A673 (cell line): ENCODE data around the gene FBXO48. TPM values are rescaled to one million over a fixed set of nuclear protein-coding genes. Genes with fewer than 3 reads are reported as not detected.

Source experiments
- BruUV-seq: library from RNA; stranded (reverse); fragments of 400-500 nt; replicated peaks from 2 replicates; lab custom pipeline; 2021; lab: Mats Ljungman, UMichigan
- CTCF ChIA-PET: fragments of 300-600 bp; sonication (Branson Sonifier 250); formaldehyde crosslinking; loops from one replicate; lab custom pipeline; 2022; ENCODE audit warnings: antibody characterized with exemption; lab: Charles Lee
- POLR2A ChIA-PET: fragments of 300-600 bp; sonication (Branson Sonifier 250); formaldehyde crosslinking; loops from one replicate; lab custom pipeline; 2022; ENCODE audit warnings: antibody characterized with exemption; ENCODE audit not compliant: low non-redundant PET; lab: Charles Lee
- DNase-seq: peaks from one replicate; pipeline ENCODE4 v3.0.0-alpha.2; 2015; ENCODE audit warnings: low spot score
- H3K27ac ChIP-seq: fragments of 200-600 bp; sonication (generic); 2 replicates; pipeline ENCODE4 v1.5.1; 2016; ENCODE audit warnings: mixed run types, low read depth, mild to moderate bottlenecking, mixed read lengths, antibody characterized with exemption, low read length; ENCODE audit not compliant: poor library complexity, severe bottlenecking
- H3K27me3 ChIP-seq: fragments of 200-600 bp; sonication (generic); replicated peaks from 2 replicates; pipeline ENCODE4 v1.6.1; 2017; ENCODE audit warnings: mixed run types, low read depth, mild to moderate bottlenecking, mixed read lengths, antibody characterized with exemption, low read length; ENCODE audit not compliant: insufficient read depth, poor library complexity
- H3K36me3 ChIP-seq: fragments of 200-600 bp; sonication (generic); 2 replicates; pipeline ENCODE4 v1.6.1; 2016; ENCODE audit warnings: mixed run types, mild to moderate bottlenecking, mixed read lengths, antibody characterized with exemption, low read length; ENCODE audit not compliant: insufficient read depth, poor library complexity, severe bottlenecking
- H3K4me1 ChIP-seq: fragments of 200-600 bp; sonication (generic); 2 replicates; pipeline ENCODE4 v1.6.1; 2017; ENCODE audit warnings: mixed run types, mild to moderate bottlenecking, mixed read lengths, antibody characterized with exemption, low read length; ENCODE audit not compliant: insufficient read depth, poor library complexity, severe bottlenecking
- H3K4me3 ChIP-seq: fragments of 200-600 bp; sonication (generic); 2 replicates; pipeline ENCODE4 v1.5.1; 2016; ENCODE audit warnings: low read depth, mixed run types, mild to moderate bottlenecking, mixed read lengths, low read length; ENCODE audit not compliant: poor library complexity, severe bottlenecking
- H3K9me3 ChIP-seq: fragments of 200-600 bp; sonication (generic); 2 replicates; pipeline ENCODE4 v1.6.1; 2016; ENCODE audit warnings: mixed run types, low read depth, mild to moderate bottlenecking, mixed read lengths, antibody characterized with exemption, low read length; ENCODE audit not compliant: poor library complexity, severe bottlenecking
- CTCF ChIP-seq: fragments of 300-800, 200-600 bp; sonication (generic); conservative IDR thresholded peaks from 2 replicates; pipeline ENCODE4 v1.5.1; 2017; ENCODE audit warnings: low read depth, mild to moderate bottlenecking, antibody characterized with exemption, low read length, moderate library complexity, mixed read lengths
- EZH2 ChIP-seq: fragments of 200-600 bp; sonication (generic); IDR thresholded peaks from 2 replicates; pipeline ENCODE4 v1.6.1; 2017; ENCODE audit warnings: borderline replicate concordance, low read depth, mild to moderate bottlenecking, mixed read lengths, antibody characterized with exemption, low read length; ENCODE audit not compliant: poor library complexity, severe bottlenecking
- intact Hi-C: fragments of 100-400 bp; cut with micrococcal nuclease; formaldehyde crosslinking; loops from one replicate; pipeline ENCODE4 v1.10.0; 2022; ENCODE audit not compliant: unreplicated experiment
- total RNA-seq: library from RNA; stranded (reverse); gene quantifications from 2 replicates; pipeline ENCODE4 v1.2.3, GENCODE V29; 2021

Gene FBXO48
- total RNA-seq, 1 experiment from 2014 or later: 2.0 TPM

- TF ChIP-seq CTCF (no peak), EZH2 (no peak)
- Histone ChIP-seq H3K36me3 (no peaks in the 10 kb centered on the region), H3K4me1 (no peaks in the 10 kb centered on the region), H3K27me3 (no peaks in the 10 kb centered on the region), H3K4me3 (no peak overlapping the region), H3K9me3 (no peaks in the 10 kb centered on the region), H3K27ac (no peak overlapping the region)
- POLR2A ChIA-PET: no interaction called here
- no TSS peak for BruUV-seq
- DNase-seq: no peak
- intact Hi-C loops: no loop called here
- CTCF ChIA-PET: no interaction called here
Measured at GRCh38 chr2:68428746-68429145, 38.3 kb downstream of the FBXO48 start.

DNA sequence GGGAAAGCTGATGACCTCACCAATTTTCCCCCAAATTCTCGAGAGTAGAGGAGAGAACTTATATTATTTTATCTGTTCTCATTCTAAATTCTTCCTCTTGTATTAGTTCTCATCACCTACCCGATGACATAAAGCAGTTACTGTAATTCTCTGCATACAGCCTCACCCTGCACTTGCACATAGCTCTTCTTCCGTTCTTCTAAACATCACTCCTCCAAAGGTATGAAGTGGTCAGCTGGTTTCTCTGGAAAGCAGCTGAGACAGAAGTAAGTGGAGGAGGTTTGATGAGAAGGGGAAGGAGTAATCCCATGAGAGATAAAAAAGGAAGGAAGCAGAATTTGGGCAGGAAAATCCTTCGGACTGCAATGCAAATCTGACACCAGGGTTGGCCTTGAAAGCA lies 39.0 kb downstream of the FBXO48 start:
- TF ChIP-seq CTCF (no peak), EZH2 (no peak)
- no peaks in the 10 kb centered on the region for H3K9me3 ChIP-seq
- ChIA-PET POLR2A (no interaction called here), CTCF (no interaction called here)
- intact Hi-C loops: no loop called here
- no peaks in the 10 kb centered on the region for H3K27me3 ChIP-seq
- no peaks in the 10 kb centered on the region for H3K4me1 ChIP-seq
- no peak overlapping the region for H3K4me3 ChIP-seq
- DNase-seq: no peak
- H3K36me3 ChIP-seq: no peaks in the 10 kb centered on the region
- no peak overlapping the region for H3K27ac ChIP-seq
- no TSS peak for BruUV-seq

GRCh38 chr2:68426848-68427579 lies 40.1 kb downstream of the FBXO48 start:
- Histone ChIP-seq H3K4me3 (no peak overlapping the region), H3K27me3 (no peaks in the 10 kb centered on the region), H3K9me3 (no peaks in the 10 kb centered on the region), H3K4me1 (no peaks in the 10 kb centered on the region), H3K36me3 (no peaks in the 10 kb centered on the region), H3K27ac (no peak overlapping the region)
- no TSS peak for BruUV-seq
- no peak for TF ChIP-seq EZH2
- no peak for TF ChIP-seq CTCF
- intact Hi-C loops: no loop called here
- CTCF ChIA-PET: no interaction called here
- POLR2A ChIA-PET: no interaction called here
- no peak for DNase-seq
